Left ventricle myocardium inferior (tissue), 1 donor: ENCODE measurements around the gene ZSCAN31. TPM values are rescaled to one million over a fixed set of nuclear protein-coding genes. Genes with fewer than 3 reads are reported as not detected.

ENCODE experiments used
- DNase-seq: peaks from one replicate; pipeline ENCODE4 v3.0.0-alpha.2; 2020
- H3K27ac ChIP-seq: fragments of 200-600 bp; replicated peaks from 2 replicates; pipeline ENCODE4 v1.8.0; 2021
- H3K27me3 ChIP-seq: fragments of 200-600 bp; 2 replicates; pipeline ENCODE4 v1.8.0; 2021; ENCODE audit warnings: low read depth
- H3K36me3 ChIP-seq: fragments of 200-600 bp; 2 replicates; pipeline ENCODE4 v1.8.0; 2021
- H3K4me1 ChIP-seq: fragments of 200-600 bp; 2 replicates; pipeline ENCODE4 v1.8.0; 2021
- H3K4me3 ChIP-seq: fragments of 200-600 bp; 2 replicates; pipeline ENCODE4 v1.8.0; 2021; ENCODE audit warnings: mild to moderate bottlenecking, moderate library complexity
- H3K9me3 ChIP-seq: fragments of 200-600 bp; replicated peaks from 2 replicates; pipeline ENCODE4 v1.8.0; 2021
- CTCF ChIP-seq: fragments of 200-600 bp; IDR thresholded peaks from 2 replicates; pipeline ENCODE4 v1.8.0; 2021; ENCODE audit warnings: antibody characterized with exemption, mild to moderate bottlenecking, borderline replicate concordance
- intact Hi-C: fragments of 100-400 bp; cut with micrococcal nuclease; formaldehyde crosslinking; loops from one replicate; pipeline ENCODE4 v1.11.0; 2022
- long read RNA-seq: library from polyadenylated mRNA; unstranded; transcript quantifications from one replicate; pipeline ENCODE4 v2.0.0, GENCODE V29; 2021
- total RNA-seq: library from RNA; stranded (reverse); fragmentation: NEBNext Ultra II Directional; extraction: Animal tissue kit (Norgen Biotek cat#: 25700); gene quantifications from one replicate; pipeline ENCODE4 v1.2.1, GENCODE V29; 2021
- donor health status: DM: no; HTN: yes; CAD: no; lungs with severe emphysema.

ZSCAN31 gene
- total RNA-seq = 8.0 TPM
- long read RNA-seq, transcript ZSCAN31-201 (4 exons, 2,619 nt) = major isoform, 10 of 18 reads
- long read RNA-seq, partial matches to known transcripts = 3 of 18 reads
- long read RNA-seq, other reads (novel, unspliced or antisense) = 5 of 18 reads

GRCh38 chr6:28335564-28336283 lies at the start of gene ZSCAN31:
ZSCAN31 (minus strand) TSS chr6:28336148; CDS start chr6:28329683, 6,465 bp downstream.
- Histone ChIP-seq H3K4me1 (peaks cover 28% of the 10 kb centered on the region), H3K9me3 (no peaks in the 10 kb centered on the region), H3K27ac (peak within 1 kb of the TSS; percentile 94), H3K4me3 (peak within 1 kb of the TSS; percentile 82), H3K36me3 (no peaks in the 10 kb centered on the region), H3K27me3 (no peaks in the 10 kb centered on the region)
- TF ChIP-seq CTCF = no peak
- DNase-seq = peak; percentile 93
- intact Hi-C loops = no loop called here

- TF ChIP-seq CTCF = no peak
- intact Hi-C loops = no loop called here
- Histone ChIP-seq H3K9me3 (no peaks in the 10 kb centered on the region), H3K27me3 (no peaks in the 10 kb centered on the region), H3K36me3 (peaks cover 36% of the 10 kb centered on the region), H3K4me3 (no peak overlapping the region), H3K27ac (peak overlapping the region; percentile 85), H3K4me1 (peaks cover 34% of the 10 kb centered on the region)
- DNase-seq = no peak
Observed at GRCh38 chr6:28384143-28384533, 48.2 kb upstream of the ZSCAN31 start.

- peak; percentile 59 for TF ChIP-seq CTCF
- peaks cover 5% of the 10 kb centered on the region for H3K9me3 ChIP-seq
- H3K36me3 ChIP-seq = peaks cover 36% of the 10 kb centered on the region
- H3K4me1 ChIP-seq = peaks cover 34% of the 10 kb centered on the region
- intact Hi-C loops = no loop called here
- H3K27ac ChIP-seq = peak overlapping the region; percentile 85
- no peaks in the 10 kb centered on the region for H3K27me3 ChIP-seq
- peak overlapping the region; percentile 68 for H3K4me3 ChIP-seq
- DNase-seq = peak; percentile 84
Observed at GRCh38 chr6:28383235-28384142, 47.5 kb upstream of the ZSCAN31 start.

- Histone ChIP-seq H3K36me3 (peaks cover 45% of the 10 kb centered on the region), H3K27ac (no peak overlapping the region), H3K4me3 (no peak overlapping the region), H3K4me1 (peaks cover 34% of the 10 kb centered on the region), H3K9me3 (peaks cover 9% of the 10 kb centered on the region), H3K27me3 (no peaks in the 10 kb centered on the region)
- no peak for DNase-seq
- intact Hi-C loops = no loop called here
- TF ChIP-seq CTCF = no peak
Observed at GRCh38 chr6:28380381-28380780, 44.4 kb upstream of the ZSCAN31 start.

GRCh38 chr6:28378644-28379043 lies 42.7 kb upstream of the ZSCAN31 start:
- no peaks in the 10 kb centered on the region for H3K27me3 ChIP-seq
- TF ChIP-seq CTCF = no peak
- H3K4me3 ChIP-seq = no peak overlapping the region
- H3K4me1 ChIP-seq = peaks cover 31% of the 10 kb centered on the region
- DNase-seq = no peak
- H3K27ac ChIP-seq = no peak overlapping the region
- peaks cover 45% of the 10 kb centered on the region for H3K36me3 ChIP-seq
- peaks cover 9% of the 10 kb centered on the region for H3K9me3 ChIP-seq
- intact Hi-C loops = no loop called here
